ENCODE data around the gene ZNF182.

- TF ChIP-seq EZH2 (IDR thresholded peaks at IDR 0.05; ENCODE audit: insufficient read depth, poor library complexity, severe bottlenecking) = no peak
- no peak for TF ChIP-seq EZH2phosphoT487 (IDR thresholded peaks at IDR 0.05; ENCODE audit: insufficient read depth, low read depth)
Observed at GRCh38 chrX:47941423-47941822, 62.4 kb downstream of the ZNF182 start.
